Measurements from ENCODE around the gene ABL1.

Gene ABL1

GRCh38 chr9:130879863-130880411 lies 44.9 kb downstream of the ABL1 start:
- H3K4me1 ChIP-seq (ENCODE audit: insufficient read depth, low read length), result no peaks in the 10 kb centered on the region
- no peak overlapping the region for H3K27ac ChIP-seq (ENCODE audit: low read length)
- H4K20me1 ChIP-seq (ENCODE audit: insufficient read depth, low read length), result peaks cover 6% of the 10 kb centered on the region; the same call in 1 of the 2 replicates
- no peak for DNase-seq
- no peak overlapping the region for H3K4me2 ChIP-seq (ENCODE audit: insufficient read depth, low read length)
- no peaks in the 10 kb centered on the region for H3K9me3 ChIP-seq (ENCODE audit: insufficient read depth, low read length, severe bottlenecking)
- no peak for ATAC-seq (ENCODE audit: insufficient read depth, low read depth)
- H3K79me2 ChIP-seq (ENCODE audit: insufficient read depth, low read length), result no peaks in the 10 kb centered on the region
- H3K27me3 ChIP-seq (ENCODE audit: insufficient read depth, low read length, poor library complexity), result no peaks in the 10 kb centered on the region
- H3K9ac ChIP-seq (ENCODE audit: low read depth, low read length), result no peak overlapping the region
- no peak for TF ChIP-seq CTCF (IDR thresholded peaks at IDR 0.05; ENCODE audit: borderline replicate concordance, extremely low read depth, low read length, poor library complexity, severe bottlenecking)
- TF ChIP-seq EZH2 (IDR thresholded peaks at IDR 0.05; ENCODE audit: borderline replicate concordance, low read depth, low read length, severe bottlenecking), result no peak
- H3K4me3 ChIP-seq (ENCODE audit: low read depth in 1 of 2, low read length in 2 of 2), result no peak overlapping the region
- no peak overlapping the region for H2AFZ ChIP-seq (ENCODE audit: low read depth, low read length)
- H3K36me3 ChIP-seq (ENCODE audit: insufficient read depth, low read length), result peaks cover 87% of the 10 kb centered on the region

- H3K9ac ChIP-seq (ENCODE audit: low read depth, low read length), result no peak overlapping the region
- no peak overlapping the region for H2AFZ ChIP-seq (ENCODE audit: low read depth, low read length)
- H3K36me3 ChIP-seq (ENCODE audit: insufficient read depth, low read length), result peaks cover 87% of the 10 kb centered on the region
- no peaks in the 10 kb centered on the region for H3K27me3 ChIP-seq (ENCODE audit: insufficient read depth, low read length, poor library complexity)
- peaks cover 14% of the 10 kb centered on the region for H4K20me1 ChIP-seq (ENCODE audit: insufficient read depth, low read length)
- TF ChIP-seq EZH2 (IDR thresholded peaks at IDR 0.05; ENCODE audit: borderline replicate concordance, low read depth, low read length, severe bottlenecking), result no peak
- no peak for TF ChIP-seq CTCF (IDR thresholded peaks at IDR 0.05; ENCODE audit: borderline replicate concordance, extremely low read depth, low read length, poor library complexity, severe bottlenecking)
- H3K79me2 ChIP-seq (ENCODE audit: insufficient read depth, low read length), result no peaks in the 10 kb centered on the region
- ATAC-seq (ENCODE audit: insufficient read depth, low read depth) (no peak), DNase-seq (no peak)
- no peaks in the 10 kb centered on the region for H3K9me3 ChIP-seq (ENCODE audit: insufficient read depth, low read length, severe bottlenecking)
- H3K4me2 ChIP-seq (ENCODE audit: insufficient read depth, low read length), result no peak overlapping the region
- no peak overlapping the region for H3K27ac ChIP-seq (ENCODE audit: low read length)
- H3K4me1 ChIP-seq (ENCODE audit: insufficient read depth, low read length), result no peaks in the 10 kb centered on the region
- no peak overlapping the region for H3K4me3 ChIP-seq (ENCODE audit: low read depth in 1 of 2, low read length in 2 of 2)
These were observed 45.7 kb downstream of the ABL1 start for GRCh38 chr9:130880599-130881220.

- no peaks in the 10 kb centered on the region for H3K27me3 ChIP-seq (ENCODE audit: insufficient read depth, low read length, poor library complexity)
- H3K27ac ChIP-seq (ENCODE audit: low read length), result no peak overlapping the region
- no peaks in the 10 kb centered on the region for H3K4me1 ChIP-seq (ENCODE audit: insufficient read depth, low read length)
- no peak for ATAC-seq (ENCODE audit: insufficient read depth, low read depth)
- no peak for TF ChIP-seq EZH2 (IDR thresholded peaks at IDR 0.05; ENCODE audit: borderline replicate concordance, low read depth, low read length, severe bottlenecking)
- no peak for TF ChIP-seq CTCF (IDR thresholded peaks at IDR 0.05; ENCODE audit: borderline replicate concordance, extremely low read depth, low read length, poor library complexity, severe bottlenecking)
- no peak for DNase-seq
- peaks cover 21% of the 10 kb centered on the region for H4K20me1 ChIP-seq (ENCODE audit: insufficient read depth, low read length)
- H3K9me3 ChIP-seq (ENCODE audit: insufficient read depth, low read length, severe bottlenecking), result no peaks in the 10 kb centered on the region
- H3K4me3 ChIP-seq (ENCODE audit: low read depth in 1 of 2, low read length in 2 of 2), result no peak overlapping the region
- H3K36me3 ChIP-seq (ENCODE audit: insufficient read depth, low read length), result peaks cover 92% of the 10 kb centered on the region
- no peaks in the 10 kb centered on the region for H3K79me2 ChIP-seq (ENCODE audit: insufficient read depth, low read length)
- no peak overlapping the region for H2AFZ ChIP-seq (ENCODE audit: low read depth, low read length)
- H3K9ac ChIP-seq (ENCODE audit: low read depth, low read length), result no peak overlapping the region
- no peak overlapping the region for H3K4me2 ChIP-seq (ENCODE audit: insufficient read depth, low read length)
These were observed 46.5 kb downstream of the ABL1 start for GRCh38 chr9:130881516-130881915.
